ENCODE measurements around the gene PDGFA. TPM values are rescaled to one million over a fixed set of nuclear protein-coding genes. Genes with fewer than 3 reads are reported as not detected.
A peak's percentile ranks its signal among the peaks of the same experiment; 100 is the strongest.

The PDGFA gene
- 48.1 and 54.1 TPM in 2 replicates for total RNA-seq (2014; rRNA removed; shearing (Covaris generic))

DNA sequence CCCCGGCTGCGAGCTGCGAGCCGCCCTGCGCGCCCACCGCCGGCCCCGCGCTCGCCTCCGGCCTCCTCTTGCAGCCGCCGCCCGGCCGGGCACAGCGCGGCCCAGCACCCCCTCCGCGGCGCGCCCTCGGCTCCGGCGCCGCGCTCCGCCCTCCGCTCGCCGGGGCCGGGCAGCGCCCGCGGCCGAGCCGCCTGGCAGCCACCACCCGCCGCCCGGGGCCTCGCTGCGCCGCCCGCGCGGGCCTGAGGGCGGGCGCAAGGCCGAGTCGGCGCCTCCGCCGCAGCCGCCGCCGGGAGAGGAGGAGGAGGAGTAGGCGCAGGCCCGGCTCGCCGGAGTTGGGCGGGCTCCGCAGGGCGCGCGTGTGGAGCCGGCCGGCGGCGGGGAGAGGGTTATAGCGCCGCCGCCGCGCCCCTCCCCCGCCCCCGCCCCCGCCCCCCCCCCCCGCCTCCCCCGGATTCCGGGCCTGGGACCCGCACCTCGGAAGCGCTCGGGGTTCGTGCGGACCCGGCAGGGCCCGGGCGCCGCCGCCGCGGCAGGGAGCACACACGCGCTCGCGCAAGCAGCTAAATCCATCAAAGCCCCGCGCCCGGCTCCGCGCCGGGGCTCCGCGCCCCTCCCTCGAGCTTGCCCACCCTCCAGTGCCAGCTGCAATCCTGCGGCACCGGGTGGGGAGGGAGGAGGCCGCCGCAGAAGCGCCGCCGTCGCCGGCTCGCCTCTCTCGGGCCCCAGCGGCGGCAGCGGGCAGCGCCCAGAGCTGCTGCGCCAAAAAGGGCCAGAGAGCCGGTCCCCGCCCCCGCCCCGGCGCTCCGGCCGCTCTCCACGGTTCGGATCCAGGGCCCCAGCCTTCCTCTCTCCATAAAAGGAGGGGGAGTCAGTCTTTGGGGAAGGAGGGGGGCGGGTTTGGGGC is at the start of gene PDGFA:
Gene PDGFA, minus strand, starts transcription at position 363 of the 907 bp plus-strand sequence. CDS start 845 bp downstream, outside the sequence.
- DNase-seq (ENCODE audit: low read depth): peak; percentile 81

DNA sequence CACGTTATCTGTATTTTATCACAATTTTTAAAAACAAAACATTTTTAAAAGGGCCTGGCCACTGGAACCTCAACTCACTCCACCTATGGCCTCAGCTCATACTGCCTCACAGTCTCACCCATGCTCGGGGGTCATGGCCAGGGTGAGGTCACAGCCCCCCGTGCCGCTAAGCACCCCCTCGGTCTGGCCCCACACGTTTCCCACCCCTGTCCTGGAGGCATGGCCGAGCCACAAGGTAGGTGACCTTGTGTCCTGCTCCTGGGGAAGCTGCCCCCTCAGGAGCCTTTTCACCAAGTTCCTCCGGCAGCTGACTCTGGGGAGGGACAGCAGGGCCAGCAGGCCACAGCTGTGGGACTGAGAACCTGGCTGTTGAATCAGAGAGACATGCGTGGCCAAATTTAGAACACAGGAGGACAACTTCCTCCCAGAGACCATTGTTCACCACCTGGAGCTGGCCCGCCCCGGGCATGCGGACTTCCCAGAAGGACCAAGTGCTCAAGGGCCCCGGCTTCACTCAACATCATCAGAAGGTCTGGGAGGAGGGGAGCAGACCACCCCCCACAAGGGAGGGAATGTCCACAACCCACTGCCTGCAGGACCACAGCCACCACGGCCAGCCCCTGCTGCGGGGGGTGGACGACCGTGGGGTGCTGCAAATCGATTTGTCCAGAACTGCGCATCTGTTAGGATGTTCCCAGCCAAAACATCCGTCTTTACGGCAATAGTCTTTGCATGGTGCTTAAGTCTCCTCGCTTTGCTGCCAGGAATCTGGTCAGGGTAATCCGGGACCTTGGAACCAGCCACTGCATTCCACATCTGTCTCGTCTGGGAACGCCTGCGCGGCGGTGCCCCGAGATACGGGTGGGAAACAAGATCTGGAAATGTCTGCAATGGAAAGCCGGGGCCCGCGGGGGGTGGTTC is 48.6 kb upstream of the PDGFA start:
- no peak for DNase-seq (ENCODE audit: low read depth)

DNA sequence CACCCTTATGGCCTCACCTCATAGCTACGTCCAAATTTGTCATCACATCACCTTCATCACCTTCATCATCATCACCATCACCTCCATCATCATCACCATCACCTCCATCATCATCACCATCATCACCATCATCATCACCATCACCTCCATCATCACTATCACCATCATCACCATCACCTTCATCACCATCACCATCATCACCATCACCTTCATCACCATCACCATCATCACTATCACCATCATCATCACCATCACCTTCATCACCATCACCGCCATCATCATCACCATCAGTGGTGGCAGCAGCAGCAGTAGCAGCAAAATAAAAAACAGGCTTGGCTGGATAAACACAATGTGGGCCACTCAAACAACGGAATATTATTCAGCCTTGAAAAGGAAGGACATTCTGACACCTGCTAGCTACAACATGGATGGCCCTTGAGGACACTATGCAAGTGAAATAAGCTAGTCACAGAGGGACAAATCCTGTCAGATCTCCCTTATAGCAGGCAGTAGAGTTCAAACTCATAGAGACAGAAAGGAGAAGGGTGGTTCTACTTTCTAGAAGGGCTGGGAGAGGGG is 47.7 kb upstream of the PDGFA start:
- DNase-seq (ENCODE audit: low read depth): no peak

DNA sequence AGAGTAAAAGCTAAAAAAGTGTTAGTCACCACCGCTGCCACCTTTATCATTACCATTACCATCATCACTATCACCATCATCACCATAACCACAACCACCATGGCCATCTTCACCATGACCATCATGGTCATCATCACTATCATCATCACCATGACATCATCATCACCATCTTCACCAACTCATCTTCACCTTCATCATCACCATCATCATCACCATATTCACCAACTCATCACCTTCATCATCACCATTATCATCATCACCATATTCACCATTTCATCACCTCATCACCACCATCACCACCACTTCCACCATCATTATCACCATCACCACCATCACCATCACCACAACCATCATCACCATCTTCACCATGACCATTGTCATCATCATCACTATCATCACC is 46.5 kb upstream of the PDGFA start:
- DNase-seq (ENCODE audit: low read depth): no peak

DNA sequence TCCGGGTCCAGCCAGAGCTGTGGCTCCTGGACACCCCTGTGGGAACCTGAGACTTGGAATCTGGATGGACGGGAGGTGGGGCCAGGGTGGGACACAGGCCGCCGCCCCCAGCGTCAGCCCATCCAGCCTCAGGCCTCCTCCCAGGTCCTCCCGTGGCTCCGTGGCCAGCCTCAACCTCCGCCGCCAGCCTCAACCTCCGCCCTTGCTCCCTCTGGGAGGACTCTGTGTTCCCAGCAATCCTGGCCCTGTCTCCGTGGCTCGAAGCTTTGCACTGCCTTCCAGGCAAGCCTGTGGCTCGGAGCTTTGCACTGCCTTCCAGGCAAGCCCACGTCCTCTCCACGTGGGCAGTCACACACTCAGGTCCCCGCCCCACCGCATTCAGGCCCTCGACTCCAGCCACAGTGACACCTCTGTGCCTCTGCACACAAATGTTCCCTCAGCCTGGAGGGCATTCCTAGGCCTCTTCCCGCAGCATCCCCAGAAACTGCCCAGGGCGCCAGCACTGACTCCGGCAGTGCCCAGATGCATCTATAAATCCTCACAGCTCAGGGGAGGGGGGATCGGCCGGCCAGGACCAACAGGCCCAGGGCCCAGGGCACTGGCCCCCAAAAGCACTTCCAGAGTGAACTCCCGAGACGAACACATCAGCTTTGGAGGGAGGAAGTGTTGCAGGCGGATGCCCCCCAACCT is 44.7 kb upstream of the PDGFA start:
- DNase-seq (ENCODE audit: low read depth): no peak

DNA sequence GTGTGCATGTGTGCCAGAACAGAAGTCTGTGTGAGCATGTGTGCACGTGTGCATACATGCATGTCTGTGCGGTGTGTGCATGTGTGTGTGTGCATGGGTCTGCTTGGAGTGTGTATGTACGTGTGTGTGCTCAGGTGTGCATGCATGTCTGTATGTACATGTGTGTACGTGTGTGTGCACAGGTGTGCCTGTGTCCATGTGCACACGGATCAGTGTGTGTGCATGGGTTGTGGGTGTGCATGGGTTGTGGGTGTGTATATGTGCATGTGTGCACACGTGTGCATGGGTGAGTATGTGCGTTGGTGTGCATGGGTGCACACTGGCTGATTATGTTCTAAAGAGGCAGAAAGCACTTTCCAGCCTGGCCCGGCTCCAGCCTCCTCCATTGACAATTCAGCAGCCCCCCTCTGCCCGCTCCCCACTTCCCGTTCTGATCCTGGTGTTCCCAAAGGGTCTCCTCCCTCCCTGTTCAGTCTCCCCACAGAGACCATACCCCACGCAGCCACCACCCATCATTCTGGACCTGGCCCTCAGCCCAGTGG is 44.1 kb upstream of the PDGFA start:
- no peak for DNase-seq (ENCODE audit: low read depth)

DNA sequence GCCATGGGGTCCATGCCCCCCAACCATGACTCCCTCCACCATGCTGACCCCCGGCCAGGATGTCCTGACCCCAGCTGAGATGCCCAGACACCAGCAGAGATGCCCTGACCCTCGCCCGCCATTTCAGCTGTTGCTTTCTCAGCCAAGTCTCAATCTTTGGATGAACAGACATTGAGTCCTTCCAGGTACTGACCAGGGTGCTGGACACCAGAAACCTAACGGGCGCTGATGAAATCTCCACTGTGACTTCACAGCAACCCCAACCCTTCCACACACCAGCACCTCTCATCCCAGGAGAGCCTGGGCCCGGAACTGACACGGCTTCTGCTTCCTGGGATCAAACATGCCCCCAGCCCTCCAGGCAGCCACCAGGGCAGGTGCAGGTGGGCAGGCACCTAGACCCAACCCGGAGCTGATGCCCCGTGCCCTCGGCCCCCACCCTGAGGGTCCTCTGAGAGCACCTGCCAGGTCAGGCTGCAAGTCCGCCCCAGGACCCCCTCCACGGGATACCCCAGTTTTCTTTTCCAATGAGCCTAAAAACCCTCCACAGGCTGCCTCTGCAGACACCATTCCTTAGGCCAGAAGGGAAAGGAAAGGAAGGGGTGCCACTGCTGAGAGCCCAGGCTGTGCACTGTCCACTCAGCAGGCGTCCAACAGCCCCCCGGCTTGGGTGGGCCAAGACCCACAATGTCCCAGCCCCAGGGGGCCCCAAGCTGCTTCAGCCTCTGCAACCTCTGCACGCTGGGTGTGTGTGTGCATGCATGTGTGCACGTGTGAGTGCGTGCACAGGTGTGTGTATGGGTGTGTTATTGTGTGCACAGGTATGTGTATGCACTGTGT is 43.4 kb upstream of the PDGFA start:
- DNase-seq (ENCODE audit: low read depth): no peak

DNA sequence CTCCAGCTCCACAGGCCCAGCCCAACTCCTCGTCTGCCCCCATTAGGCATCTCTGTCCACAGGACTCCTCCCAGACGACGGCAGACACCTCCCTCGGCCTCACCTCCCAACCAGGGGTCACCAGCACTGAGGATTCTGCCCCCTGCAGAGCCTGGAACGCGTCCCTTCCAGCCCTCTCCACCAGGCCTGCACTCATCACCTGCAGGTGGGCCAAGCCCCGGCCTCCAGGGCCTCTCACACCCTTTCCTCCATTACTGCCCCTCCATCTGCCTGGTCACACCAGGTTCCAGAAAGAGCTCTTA is 42.7 kb upstream of the PDGFA start:
- no peak for DNase-seq (ENCODE audit: low read depth)

DNA sequence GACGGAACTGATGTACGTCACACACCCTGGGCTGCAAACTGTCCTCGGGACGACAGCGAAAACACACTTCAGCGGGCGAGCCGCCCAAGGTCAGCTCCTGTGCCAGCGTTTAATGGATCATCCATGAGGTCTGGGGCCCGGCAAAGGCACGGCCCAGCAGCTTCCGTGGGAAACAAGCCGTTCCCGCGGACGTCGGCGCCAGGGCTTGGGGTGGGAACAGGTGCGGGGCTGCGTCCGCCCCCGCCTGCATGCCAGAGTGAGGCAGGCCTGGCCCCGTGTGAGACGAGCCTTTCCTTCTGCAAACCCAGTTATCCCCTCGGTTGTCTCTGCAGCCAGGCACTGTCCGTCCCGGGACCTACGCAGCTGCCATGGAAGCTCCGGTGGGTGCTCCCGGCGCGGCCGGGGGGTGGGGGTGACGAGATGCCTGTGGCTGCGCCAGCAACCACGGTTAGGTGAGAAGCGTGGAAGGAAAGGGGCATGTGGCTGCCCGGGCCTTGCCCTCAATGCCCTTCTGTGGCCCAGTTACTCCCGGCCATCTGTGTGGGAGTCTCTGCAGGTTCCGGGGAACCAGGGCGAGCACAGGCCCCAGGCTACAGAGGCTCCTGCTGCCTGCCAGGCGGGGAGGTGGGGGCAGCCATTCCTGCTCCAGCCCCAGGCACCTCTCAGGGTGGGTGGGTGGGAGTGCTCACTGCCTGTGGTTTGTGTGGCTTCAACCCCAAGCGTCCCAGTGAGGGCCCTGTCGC is 42.2 kb upstream of the PDGFA start:
- DNase-seq (ENCODE audit: low read depth): peak; percentile 65

DNA sequence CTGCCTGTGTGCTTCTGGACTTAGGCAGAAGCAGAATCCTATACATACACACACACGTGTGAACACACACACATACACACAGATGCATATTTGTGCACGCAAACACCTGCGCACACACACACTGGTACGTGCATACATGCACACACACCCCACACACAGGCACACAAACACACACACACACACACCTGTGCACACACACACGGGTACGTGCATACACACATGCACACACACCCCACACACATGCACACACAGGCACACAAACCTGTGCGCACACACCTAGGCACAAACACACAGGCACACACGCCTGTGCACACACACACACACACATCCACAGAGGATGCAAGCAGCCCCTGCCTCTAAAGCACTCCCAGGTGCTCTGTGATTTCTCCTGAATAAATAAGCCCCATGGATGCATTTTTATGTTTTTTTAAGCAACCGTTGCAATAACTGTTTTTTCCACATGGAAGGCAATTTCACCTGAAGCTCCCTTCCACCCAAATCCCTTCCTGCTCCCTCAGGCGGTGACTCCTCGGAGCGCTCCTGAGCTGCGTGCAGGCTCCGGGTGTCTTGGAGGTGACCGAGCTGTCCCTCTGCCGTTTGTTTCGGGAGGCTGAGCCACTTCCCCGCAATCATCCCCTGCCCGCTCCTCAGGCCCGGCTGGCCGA is 41.5 kb upstream of the PDGFA start:
- no peak for DNase-seq (ENCODE audit: low read depth)

DNA sequence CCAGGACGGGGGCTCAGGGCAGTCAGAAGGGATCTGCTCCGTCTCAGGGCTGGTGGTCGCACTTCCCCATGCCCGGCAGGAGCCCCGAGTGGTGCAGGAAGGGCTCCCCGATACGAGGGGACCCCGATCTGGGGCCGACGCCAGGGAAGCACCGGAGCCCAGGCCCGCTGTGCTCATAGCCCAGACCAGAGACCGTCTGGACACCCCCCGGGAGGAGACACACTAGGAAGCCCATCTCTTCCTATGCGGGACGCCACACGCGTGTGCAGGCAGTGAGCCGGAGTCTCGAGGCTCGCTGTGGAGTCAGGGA is 39.7 kb upstream of the PDGFA start:
- no peak for DNase-seq (ENCODE audit: low read depth)

DNA sequence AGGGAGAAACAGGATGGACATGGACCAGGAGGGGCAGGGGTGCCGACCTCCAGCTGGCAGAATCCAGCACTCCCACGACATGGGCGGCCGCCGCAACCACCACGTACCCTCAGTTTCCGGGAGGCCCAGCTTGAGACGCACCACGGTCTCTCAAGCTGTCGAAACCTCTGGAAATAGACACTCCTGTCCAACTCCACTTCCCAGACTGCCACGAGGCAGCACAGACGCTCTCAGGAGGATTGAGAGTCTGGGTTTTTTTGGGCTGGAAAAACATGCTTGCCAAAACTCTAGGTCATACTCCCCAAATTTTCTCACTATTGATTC is 37.9 kb upstream of the PDGFA start:
- DNase-seq (ENCODE audit: low read depth): no peak

DNA sequence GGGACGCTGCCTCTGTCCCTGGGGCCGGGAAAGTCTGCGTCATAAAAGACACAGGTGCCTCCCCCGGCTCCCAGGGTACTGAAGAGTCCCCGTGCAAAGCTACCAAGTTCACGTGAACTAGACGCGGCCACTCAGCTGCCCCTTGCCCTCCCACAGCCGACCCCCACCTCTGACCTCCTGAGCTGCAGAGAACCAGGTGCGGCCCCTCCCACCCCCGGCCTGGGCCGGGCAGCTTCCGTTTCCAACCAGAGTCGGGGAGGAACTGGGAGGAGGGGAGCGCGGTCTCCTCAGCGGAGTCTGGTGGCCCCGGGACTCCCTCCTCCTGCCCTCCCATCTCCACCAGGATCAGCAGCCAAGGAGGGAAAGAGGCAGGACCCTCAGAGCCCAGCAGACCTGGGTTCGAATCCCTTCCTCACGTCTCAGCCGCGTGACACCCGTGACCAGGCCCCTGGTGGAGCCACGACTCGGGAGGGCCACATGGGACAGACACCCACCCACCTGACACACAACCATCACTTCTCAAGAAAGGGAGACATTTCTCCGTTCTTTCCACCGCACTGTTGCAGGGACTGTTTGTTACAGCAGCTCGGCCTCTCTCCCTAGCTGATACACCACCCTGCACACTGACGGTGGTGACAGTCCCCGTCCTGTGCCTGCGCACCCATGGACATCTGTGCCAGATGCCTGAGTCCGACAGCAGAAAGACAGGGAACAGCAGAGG is 37.4 kb upstream of the PDGFA start:
- no peak for DNase-seq (ENCODE audit: low read depth)

DNA sequence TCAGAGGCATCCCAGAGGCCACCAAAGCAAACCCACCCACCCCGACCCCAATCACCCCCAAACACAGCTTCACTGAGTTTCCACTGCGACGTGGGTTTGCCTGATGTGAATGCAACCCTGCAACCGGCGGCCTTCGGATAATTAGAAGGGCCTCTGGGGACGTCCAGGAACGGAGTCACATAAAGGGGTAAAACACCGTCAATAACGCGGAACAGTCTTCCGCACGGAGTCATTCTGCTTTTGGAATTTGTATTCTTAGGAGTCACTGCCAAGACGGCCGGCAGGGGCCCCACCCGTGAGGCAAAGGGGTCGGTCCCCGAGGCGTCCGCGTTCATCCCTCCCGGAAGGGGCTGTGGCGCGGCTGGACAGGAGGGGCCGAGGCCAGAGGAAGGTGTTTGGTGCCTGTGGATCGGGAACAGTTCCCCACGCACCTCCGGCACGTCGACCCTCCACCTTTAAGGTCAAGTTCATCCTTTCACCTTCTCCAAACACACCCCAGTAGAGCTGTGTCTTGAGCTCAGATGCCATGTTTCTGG is 36.7 kb upstream of the PDGFA start:
- no peak for DNase-seq (ENCODE audit: low read depth)

DNA sequence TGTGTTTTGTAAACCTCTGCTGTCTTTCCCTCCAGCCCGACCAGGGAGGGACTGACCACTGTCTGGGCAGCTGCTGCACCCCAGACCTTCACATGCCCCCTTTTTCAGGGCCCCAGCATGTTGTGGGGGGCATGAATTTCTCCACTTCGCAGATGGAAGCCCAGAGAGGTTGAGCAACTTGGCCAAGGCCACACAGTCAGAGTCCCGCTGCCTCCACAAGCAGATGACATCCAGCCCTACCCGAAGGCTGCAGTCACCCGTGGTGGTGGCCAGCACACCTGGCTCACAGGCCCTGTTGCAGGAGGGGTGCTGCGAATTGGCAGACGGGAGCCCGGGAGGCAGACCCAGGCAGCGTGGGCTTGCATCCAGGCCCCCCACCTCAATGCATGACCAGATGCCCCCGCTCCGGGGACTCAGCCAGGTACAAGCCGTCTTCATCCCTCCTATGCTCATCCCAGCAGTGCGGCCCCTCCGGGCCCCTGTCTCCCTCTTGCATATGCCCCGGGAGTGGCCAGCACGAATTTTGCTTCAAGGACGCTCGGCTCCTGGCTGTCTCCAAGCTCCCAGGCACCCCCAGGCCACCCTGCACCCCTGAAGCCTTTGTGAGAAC is 36.0 kb upstream of the PDGFA start:
- no peak for DNase-seq (ENCODE audit: low read depth)

DNA sequence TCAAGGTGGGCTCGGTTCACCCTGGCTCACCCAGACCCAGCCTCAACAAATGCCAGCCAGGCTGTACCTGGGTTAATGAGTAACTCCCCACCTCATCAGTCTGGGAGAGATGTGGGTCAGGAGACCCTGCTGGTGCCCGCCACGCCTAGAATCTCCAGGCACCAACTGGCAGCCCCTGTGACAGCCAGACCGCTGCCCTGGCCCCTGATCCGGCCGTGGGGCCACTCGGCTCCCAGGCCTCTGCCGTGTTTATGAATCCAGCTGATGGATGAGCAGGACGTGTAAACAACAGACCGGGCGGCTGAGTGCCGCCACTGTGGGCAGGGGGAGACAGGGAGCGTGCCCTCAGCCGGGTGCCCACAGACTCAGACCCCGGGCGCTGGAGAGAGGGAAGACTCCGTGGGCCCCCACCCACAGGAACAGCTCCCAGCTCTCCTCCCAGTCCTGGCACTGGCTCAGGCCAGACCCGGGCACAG is 34.0 kb upstream of the PDGFA start:
- no peak for DNase-seq (ENCODE audit: low read depth)

DNA sequence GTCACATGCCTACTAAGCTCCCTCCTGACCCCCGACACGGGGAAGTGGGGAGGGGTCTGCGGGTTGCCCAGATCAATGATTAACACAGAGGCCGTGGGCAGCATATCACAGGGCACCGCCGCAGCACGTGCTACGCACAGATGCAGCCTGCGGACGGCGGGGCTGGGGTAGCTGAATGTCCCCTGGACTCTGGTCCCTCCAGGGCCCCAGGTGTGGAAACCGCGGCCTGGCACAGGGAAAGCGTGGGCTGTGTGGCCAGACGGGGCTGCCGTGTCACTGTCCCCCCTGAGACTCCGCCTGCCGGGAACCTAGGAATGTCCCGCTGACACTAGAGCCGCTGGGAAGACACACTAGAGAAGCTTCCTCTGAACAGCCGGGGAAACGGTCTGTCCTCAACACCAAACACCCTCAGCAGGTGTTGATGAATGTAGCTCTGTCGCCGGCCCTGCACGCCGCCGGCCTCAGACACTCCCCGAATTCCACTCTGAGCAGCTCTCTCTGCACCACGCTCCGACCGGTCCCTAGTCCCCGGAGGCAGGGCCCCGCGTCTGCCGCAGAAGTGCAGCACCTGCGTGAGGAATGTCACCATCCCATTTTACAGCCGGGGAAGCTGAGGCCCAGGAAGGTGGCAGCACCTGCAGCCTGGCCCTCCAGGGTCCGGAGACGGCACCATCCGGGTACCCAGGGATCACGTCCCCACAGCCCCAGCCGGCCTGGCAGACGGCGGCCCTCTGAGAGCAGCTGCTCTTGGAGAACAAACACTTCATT is 33.4 kb upstream of the PDGFA start:
- no peak for DNase-seq (ENCODE audit: low read depth)

Measured in RPMI7951 (cell line).